Gastroesophageal sphincter (tissue), 3 donors: ENCODE measurements around the gene SLC49A3.

Experiments
- CTCF ChIP-seq, 4 experiments: fragments of 200-600 bp in 2 of 4; fragments of 450-650 bp in 2 of 4; sonication (generic) in 1 of 4; IDR thresholded peaks; one replicate each; pipeline ENCODE4 v1.5.1; 2017 to 2019; ENCODE audit warnings: antibody characterized with exemption in 4 of 4, mild to moderate bottlenecking in 2 of 4, moderate library complexity in 2 of 4
- EP300 ChIP-seq: sonication (generic); formaldehyde crosslinking; IDR thresholded peaks from one replicate; pipeline ENCODE4 v1.6.1; 2017; ENCODE audit warnings: antibody characterized with exemption, mild to moderate bottlenecking
- POLR2A ChIP-seq, 2 donors: fragments of 450-650 bp; IDR thresholded peaks; one replicate each; pipeline ENCODE4 v1.6.1; 2017; ENCODE audit warnings: antibody characterized with exemption in 2 of 2, mild to moderate bottlenecking in 2 of 2, moderate library complexity in 1 of 2
- POLR2AphosphoS5 ChIP-seq: sonication (generic); formaldehyde crosslinking; IDR thresholded peaks from one replicate; pipeline ENCODE4 v1.6.1; 2017; ENCODE audit warnings: antibody characterized with exemption

- no peak for TF ChIP-seq CTCF (IDR thresholded peaks at IDR 0.05)
- TF ChIP-seq POLR2AphosphoS5 = no peak
- TF ChIP-seq POLR2A (IDR thresholded peaks at IDR 0.05) = no peak
- no peak for TF ChIP-seq EP300
Observed at GRCh38 chr4:680551-680927, 8.4 kb downstream of the SLC49A3 start.
